Measurements from ENCODE around the gene DPP9. TPM values are rescaled to one million over a fixed set of nuclear protein-coding genes. Genes with fewer than 3 reads are reported as not detected.

The DPP9 gene
- total and polyA plus RNA-seq, 2 of the 13 experiments (the other 11 are each of a cell fraction or from before 2014, with no cell fraction given) = 8.4 to 25.8 TPM

GRCh38 chr19:4723595-4724514 is at the start of gene DPP9 (continued):
- TF ChIP-seq ZNF136 (CRISPR knock-in tag; IDR thresholded peaks at IDR 0.05; ENCODE audit: low read depth) (peak; percentile 90), TMF1 (CRISPR knock-in tag; IDR thresholded peaks at IDR 0.05; ENCODE audit: low read depth) (no peak), ZNF138 (CRISPR knock-in tag; IDR thresholded peaks at IDR 0.05; ENCODE audit: low read depth) (peak; percentile 12; the same call in 1 of the 2 replicates), MED13 (CRISPR knock-in tag; IDR thresholded peaks at IDR 0.05) (0 out of 2 replicates have a peak, but pooled peaks have one; percentile 33), ZFP36L2 (CRISPR knock-in tag; IDR thresholded peaks at IDR 0.05) (no peak), ZFP1 (CRISPR knock-in tag; IDR thresholded peaks at IDR 0.05) (peak; percentile 74; the same call in 1 of the 2 replicates), ZNF709 (CRISPR knock-in tag; IDR thresholded peaks at IDR 0.05) (peak; percentile 21; the same call in 1 of the 2 replicates), ZNF317 (CRISPR knock-in tag; IDR thresholded peaks at IDR 0.05) (peak; percentile 90), NAIF1 (CRISPR knock-in tag; IDR thresholded peaks at IDR 0.05; ENCODE audit: borderline replicate concordance) (no peak), ZNF501 (CRISPR knock-in tag; IDR thresholded peaks at IDR 0.05) (peak; percentile 79), ZNF513 (CRISPR knock-in tag; conservative IDR thresholded peaks at IDR 0.05) (peak; percentile 90; the same call in 1 of the 2 replicates), PRDM10 (CRISPR knock-in tag; IDR thresholded peaks at IDR 0.05; ENCODE audit: low read depth) (peak; percentile 99), SKI (IDR thresholded peaks at IDR 0.05; ENCODE audit: partially characterized antibody) (peak; percentile 59), ZFP37 (CRISPR knock-in tag; IDR thresholded peaks at IDR 0.05; ENCODE audit: borderline replicate concordance) (peak; percentile 74; the same call in 1 of the 2 replicates), NCOA1 (CRISPR knock-in tag; IDR thresholded peaks at IDR 0.05) (no peak)
- TF ChIP-seq, protein P1, sequence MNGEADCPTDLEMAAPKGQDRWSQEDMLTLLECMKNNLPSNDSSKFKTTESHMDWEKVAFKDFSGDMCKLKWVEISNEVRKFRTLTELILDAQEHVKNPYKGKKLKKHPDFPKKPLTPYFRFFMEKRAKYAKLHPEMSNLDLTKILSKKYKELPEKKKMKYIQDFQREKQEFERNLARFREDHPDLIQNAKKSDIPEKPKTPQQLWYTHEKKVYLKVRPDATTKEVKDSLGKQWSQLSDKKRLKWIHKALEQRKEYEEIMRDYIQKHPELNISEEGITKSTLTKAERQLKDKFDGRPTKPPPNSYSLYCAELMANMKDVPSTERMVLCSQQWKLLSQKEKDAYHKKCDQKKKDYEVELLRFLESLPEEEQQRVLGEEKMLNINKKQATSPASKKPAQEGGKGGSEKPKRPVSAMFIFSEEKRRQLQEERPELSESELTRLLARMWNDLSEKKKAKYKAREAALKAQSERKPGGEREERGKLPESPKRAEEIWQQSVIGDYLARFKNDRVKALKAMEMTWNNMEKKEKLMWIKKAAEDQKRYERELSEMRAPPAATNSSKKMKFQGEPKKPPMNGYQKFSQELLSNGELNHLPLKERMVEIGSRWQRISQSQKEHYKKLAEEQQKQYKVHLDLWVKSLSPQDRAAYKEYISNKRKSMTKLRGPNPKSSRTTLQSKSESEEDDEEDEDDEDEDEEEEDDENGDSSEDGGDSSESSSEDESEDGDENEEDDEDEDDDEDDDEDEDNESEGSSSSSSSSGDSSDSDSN (CRISPR knock-in tag; IDR thresholded peaks at IDR 0.05) = peak; percentile 96
- TF ChIP-seq, protein P2, sequence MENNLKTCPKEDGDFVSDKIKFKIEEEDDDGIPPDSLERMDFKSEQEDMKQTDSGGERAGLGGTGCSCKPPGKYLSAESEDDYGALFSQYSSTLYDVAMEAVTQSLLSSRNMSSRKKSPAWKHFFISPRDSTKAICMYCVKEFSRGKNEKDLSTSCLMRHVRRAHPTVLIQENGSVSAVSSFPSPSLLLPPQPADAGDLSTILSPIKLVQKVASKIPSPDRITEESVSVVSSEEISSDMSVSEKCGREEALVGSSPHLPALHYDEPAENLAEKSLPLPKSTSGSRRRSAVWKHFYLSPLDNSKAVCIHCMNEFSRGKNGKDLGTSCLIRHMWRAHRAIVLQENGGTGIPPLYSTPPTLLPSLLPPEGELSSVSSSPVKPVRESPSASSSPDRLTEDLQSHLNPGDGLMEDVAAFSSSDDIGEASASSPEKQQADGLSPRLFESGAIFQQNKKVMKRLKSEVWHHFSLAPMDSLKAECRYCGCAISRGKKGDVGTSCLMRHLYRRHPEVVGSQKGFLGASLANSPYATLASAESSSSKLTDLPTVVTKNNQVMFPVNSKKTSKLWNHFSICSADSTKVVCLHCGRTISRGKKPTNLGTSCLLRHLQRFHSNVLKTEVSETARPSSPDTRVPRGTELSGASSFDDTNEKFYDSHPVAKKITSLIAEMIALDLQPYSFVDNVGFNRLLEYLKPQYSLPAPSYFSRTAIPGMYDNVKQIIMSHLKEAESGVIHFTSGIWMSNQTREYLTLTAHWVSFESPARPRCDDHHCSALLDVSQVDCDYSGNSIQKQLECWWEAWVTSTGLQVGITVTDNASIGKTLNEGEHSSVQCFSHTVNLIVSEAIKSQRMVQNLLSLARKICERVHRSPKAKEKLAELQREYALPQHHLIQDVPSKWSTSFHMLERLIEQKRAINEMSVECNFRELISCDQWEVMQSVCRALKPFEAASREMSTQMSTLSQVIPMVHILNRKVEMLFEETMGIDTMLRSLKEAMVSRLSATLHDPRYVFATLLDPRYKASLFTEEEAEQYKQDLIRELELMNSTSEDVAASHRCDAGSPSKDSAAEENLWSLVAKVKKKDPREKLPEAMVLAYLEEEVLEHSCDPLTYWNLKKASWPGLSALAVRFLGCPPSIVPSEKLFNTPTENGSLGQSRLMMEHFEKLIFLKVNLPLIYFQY (CRISPR knock-in tag; IDR thresholded peaks at IDR 0.05; ENCODE audit: borderline replicate concordance) = peak; percentile 33; the same call in 1 of the 2 replicates
